Measurements from ENCODE around the gene TRAF3.
A peak's percentile ranks its signal among the peaks of the same experiment; 100 is the strongest.
"Not testable (repeated sequence)": the region's sequence is repeated elsewhere in the genome, so short reads cannot be mapped to it uniquely, and the experiment has no call there.

TRAF3 gene

GRCh38 chr14:102835959-102836358 is 58.7 kb downstream of the TRAF3 start:
- Histone ChIP-seq H4K20me1 (ENCODE audit: insufficient read depth, low read length) (peaks cover 15% of the 10 kb centered on the region; the same call in 1 of the 2 replicates), H3K36me3 (ENCODE audit: insufficient read depth, low read length) (peaks cover 17% of the 10 kb centered on the region; the same call in 1 of the 2 replicates), H3K27me3 (ENCODE audit: insufficient read depth, low read length, poor library complexity) (no peaks in the 10 kb centered on the region), H3K79me2 (ENCODE audit: insufficient read depth, low read length) (peaks cover 8% of the 10 kb centered on the region), H2AFZ (ENCODE audit: low read depth, low read length) (no peak overlapping the region), H3K4me3 (ENCODE audit: low read depth in 1 of 2, low read length in 2 of 2) (no peak overlapping the region), H3K4me2 (ENCODE audit: insufficient read depth, low read length) (no peak overlapping the region), H3K27ac (ENCODE audit: low read length) (no peak overlapping the region), H3K4me1 (ENCODE audit: insufficient read depth, low read length) (no peaks in the 10 kb centered on the region), H3K9ac (ENCODE audit: low read depth, low read length) (no peak overlapping the region), H3K9me3 (ENCODE audit: insufficient read depth, low read length, severe bottlenecking) (no peaks in the 10 kb centered on the region)
- no peak for TF ChIP-seq EZH2 (IDR thresholded peaks at IDR 0.05; ENCODE audit: borderline replicate concordance, low read depth, low read length, severe bottlenecking)
- no peak for TF ChIP-seq CTCF (IDR thresholded peaks at IDR 0.05; ENCODE audit: borderline replicate concordance, extremely low read depth, low read length, poor library complexity, severe bottlenecking)
- no peak for DNase-seq
- peak; percentile 40; the same call in 1 of the 3 replicates for ATAC-seq (ENCODE audit: insufficient read depth, low read depth)

GRCh38 chr14:102837120-102837519 is 59.9 kb downstream of the TRAF3 start:
- H2AFZ ChIP-seq (ENCODE audit: low read depth, low read length); H3K9ac ChIP-seq (ENCODE audit: low read depth, low read length); H3K4me3 ChIP-seq (ENCODE audit: low read depth in 1 of 2, low read length in 2 of 2); H3K4me1 ChIP-seq (ENCODE audit: insufficient read depth, low read length); H3K27ac ChIP-seq (ENCODE audit: low read length); H3K4me2 ChIP-seq (ENCODE audit: insufficient read depth, low read length); DNase-seq; H4K20me1 ChIP-seq (ENCODE audit: insufficient read depth, low read length); ATAC-seq (ENCODE audit: insufficient read depth, low read depth); H3K27me3 ChIP-seq (ENCODE audit: insufficient read depth, low read length, poor library complexity); H3K9me3 ChIP-seq (ENCODE audit: insufficient read depth, low read length, severe bottlenecking); H3K36me3 ChIP-seq (ENCODE audit: insufficient read depth, low read length); H3K79me2 ChIP-seq (ENCODE audit: insufficient read depth, low read length): not testable (repeated sequence)

GRCh38 chr14:102838501-102838900 is 61.3 kb downstream of the TRAF3 start:
- Histone ChIP-seq H3K79me2 (ENCODE audit: insufficient read depth, low read length) (peaks cover 2% of the 10 kb centered on the region; the same call in 1 of the 2 replicates), H3K9me3 (ENCODE audit: insufficient read depth, low read length, severe bottlenecking) (no peaks in the 10 kb centered on the region), H2AFZ (ENCODE audit: low read depth, low read length) (no peak overlapping the region), H4K20me1 (ENCODE audit: insufficient read depth, low read length) (peaks cover 6% of the 10 kb centered on the region; the same call in 1 of the 2 replicates), H3K4me1 (ENCODE audit: insufficient read depth, low read length) (no peaks in the 10 kb centered on the region), H3K36me3 (ENCODE audit: insufficient read depth, low read length) (peaks cover 5% of the 10 kb centered on the region; the same call in 1 of the 2 replicates), H3K27ac (ENCODE audit: low read length) (no peak overlapping the region), H3K27me3 (ENCODE audit: insufficient read depth, low read length, poor library complexity) (no peaks in the 10 kb centered on the region), H3K4me3 (ENCODE audit: low read depth in 1 of 2, low read length in 2 of 2) (no peak overlapping the region), H3K9ac (ENCODE audit: low read depth, low read length) (no peak overlapping the region), H3K4me2 (ENCODE audit: insufficient read depth, low read length) (no peak overlapping the region)
- DNase-seq (no peak), ATAC-seq (ENCODE audit: insufficient read depth, low read depth) (no peak)
- TF ChIP-seq EZH2 (IDR thresholded peaks at IDR 0.05; ENCODE audit: borderline replicate concordance, low read depth, low read length, severe bottlenecking) (no peak), CTCF (IDR thresholded peaks at IDR 0.05; ENCODE audit: borderline replicate concordance, extremely low read depth, low read length, poor library complexity, severe bottlenecking) (no peak)

- Histone ChIP-seq H3K27me3 (ENCODE audit: insufficient read depth, low read length, poor library complexity) (no peaks in the 10 kb centered on the region), H3K4me1 (ENCODE audit: insufficient read depth, low read length) (no peaks in the 10 kb centered on the region), H3K4me2 (ENCODE audit: insufficient read depth, low read length) (no peak overlapping the region), H3K4me3 (ENCODE audit: low read depth in 1 of 2, low read length in 2 of 2) (no peak overlapping the region), H3K79me2 (ENCODE audit: insufficient read depth, low read length) (peaks cover 2% of the 10 kb centered on the region; the same call in 1 of the 2 replicates), H4K20me1 (ENCODE audit: insufficient read depth, low read length) (peaks cover 6% of the 10 kb centered on the region; the same call in 1 of the 2 replicates), H3K9ac (ENCODE audit: low read depth, low read length) (no peak overlapping the region), H3K36me3 (ENCODE audit: insufficient read depth, low read length) (no peaks in the 10 kb centered on the region; the same call in 1 of the 2 replicates), H2AFZ (ENCODE audit: low read depth, low read length) (no peak overlapping the region), H3K9me3 (ENCODE audit: insufficient read depth, low read length, severe bottlenecking) (no peaks in the 10 kb centered on the region), H3K27ac (ENCODE audit: low read length) (no peak overlapping the region)
- ATAC-seq (ENCODE audit: insufficient read depth, low read depth) (no peak), DNase-seq (no peak)
- no peak for TF ChIP-seq EZH2 (IDR thresholded peaks at IDR 0.05; ENCODE audit: borderline replicate concordance, low read depth, low read length, severe bottlenecking)
Measured at GRCh38 chr14:102840115-102840514, 62.9 kb downstream of the TRAF3 start.

All from DND-41 (cell line).